ENCODE measurements around the gene C14orf119. TPM values are rescaled to one million over a fixed set of nuclear protein-coding genes. Genes with fewer than 3 reads are reported as not detected.
A peak's percentile ranks its signal among the peaks of the same experiment; 100 is the strongest.

The C14orf119 gene
- total and polyA plus RNA-seq, 12 donors = 23.9 to 206 (median 51.8) TPM

GRCh38 chr14:23091294-23092225, 3.7 kb upstream of the C14orf119 start:
- Histone ChIP-seq H3K27ac (no peak overlapping the region), H3K9me3 (replicated peaks in 1 of 3) (no peaks in the 10 kb centered on the region), H3K27me3 (no peaks in the 10 kb centered on the region), H3K4me1 (replicated peaks in 1 of 2) (peaks cover 16 to 26% of the 10 kb centered on the region in 2 donors), H3K36me3 (replicated peaks in 1 of 2) (peaks cover 0 to 66% of the 10 kb centered on the region in 2 donors), H3K4me3 (no peak overlapping the region)
- 81 to 85% (median 82%) methylated on average over 12 of the region's 12 CpGs for WGBS, 4 donors
- DNase-seq = no peak
- TF ChIP-seq, protein P1, sequence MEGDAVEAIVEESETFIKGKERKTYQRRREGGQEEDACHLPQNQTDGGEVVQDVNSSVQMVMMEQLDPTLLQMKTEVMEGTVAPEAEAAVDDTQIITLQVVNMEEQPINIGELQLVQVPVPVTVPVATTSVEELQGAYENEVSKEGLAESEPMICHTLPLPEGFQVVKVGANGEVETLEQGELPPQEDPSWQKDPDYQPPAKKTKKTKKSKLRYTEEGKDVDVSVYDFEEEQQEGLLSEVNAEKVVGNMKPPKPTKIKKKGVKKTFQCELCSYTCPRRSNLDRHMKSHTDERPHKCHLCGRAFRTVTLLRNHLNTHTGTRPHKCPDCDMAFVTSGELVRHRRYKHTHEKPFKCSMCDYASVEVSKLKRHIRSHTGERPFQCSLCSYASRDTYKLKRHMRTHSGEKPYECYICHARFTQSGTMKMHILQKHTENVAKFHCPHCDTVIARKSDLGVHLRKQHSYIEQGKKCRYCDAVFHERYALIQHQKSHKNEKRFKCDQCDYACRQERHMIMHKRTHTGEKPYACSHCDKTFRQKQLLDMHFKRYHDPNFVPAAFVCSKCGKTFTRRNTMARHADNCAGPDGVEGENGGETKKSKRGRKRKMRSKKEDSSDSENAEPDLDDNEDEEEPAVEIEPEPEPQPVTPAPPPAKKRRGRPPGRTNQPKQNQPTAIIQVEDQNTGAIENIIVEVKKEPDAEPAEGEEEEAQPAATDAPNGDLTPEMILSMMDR (IDR thresholded peaks at IDR 0.05) = no peak
- TF ChIP-seq POLR2A (IDR thresholded peaks at IDR 0.05) = no peak
- intact Hi-C loops (cut with DNase I) = no loop called here

DNA sequence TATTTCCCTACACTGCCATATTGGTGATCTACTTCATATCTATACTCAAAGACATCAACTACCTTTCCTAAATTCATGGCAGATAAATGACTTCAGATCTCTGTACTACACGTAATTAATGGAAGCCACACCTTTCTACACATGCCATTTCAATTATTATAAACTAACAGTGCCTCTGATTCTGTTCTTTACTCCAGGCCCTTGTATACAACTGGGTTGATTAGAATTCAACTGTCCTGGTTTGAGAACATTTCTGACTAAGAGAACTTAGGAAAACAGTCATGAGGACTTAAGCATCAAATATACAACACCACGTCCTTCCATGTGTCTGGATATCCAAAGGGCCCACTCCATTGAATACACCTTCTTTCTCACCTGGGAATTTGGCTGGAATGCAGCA, 2.2 kb upstream of the C14orf119 start:
- DNase-seq = no peak
- Histone ChIP-seq H3K9me3 (replicated peaks in 1 of 3) (no peaks in the 10 kb centered on the region), H3K4me3 (peak overlapping the region in 1 of 4 donors; percentile 65), H3K4me1 (replicated peaks in 1 of 2) (peaks cover 23 to 39% of the 10 kb centered on the region in 2 donors), H3K27me3 (no peaks in the 10 kb centered on the region), H3K27ac (no peak overlapping the region), H3K36me3 (replicated peaks in 1 of 2) (peaks cover 0 to 58% of the 10 kb centered on the region in 2 donors)
- WGBS, 4 donors = 70 to 81% (median 78%) methylated on average over 2 of the region's 2 CpGs
- intact Hi-C loops (cut with DNase I) = no loop called here
- no peak for TF ChIP-seq POLR2A (IDR thresholded peaks at IDR 0.05)
- TF ChIP-seq, protein P1 (IDR thresholded peaks at IDR 0.05) = no peak

- Histone ChIP-seq H3K4me1 (replicated peaks in 1 of 2) (peaks cover 23 to 42% of the 10 kb centered on the region in 2 donors), H3K9me3 (replicated peaks in 1 of 3) (no peaks in the 10 kb centered on the region), H3K4me3 (peak overlapping the region in 1 of 4 donors; percentile 65), H3K27ac (no peak overlapping the region), H3K27me3 (no peaks in the 10 kb centered on the region), H3K36me3 (replicated peaks in 1 of 2) (peaks cover 0 to 58% of the 10 kb centered on the region in 2 donors)
- 68 to 72% (median 71%) methylated on average over 2 of the region's 2 CpGs for WGBS, 4 donors
- intact Hi-C loops (cut with DNase I) = no loop called here
- TF ChIP-seq POLR2A (IDR thresholded peaks at IDR 0.05) = no peak
- TF ChIP-seq, protein P1 (IDR thresholded peaks at IDR 0.05) = no peak
- DNase-seq = no peak
These were observed 1.8 kb upstream of the C14orf119 start for GRCh38 chr14:23093526-23093925.

- Histone ChIP-seq H3K27ac (peak overlapping the region in 4 of 5 donors; percentile 92 to 99 (median 96)), H3K36me3 (replicated peaks in 1 of 2) (peaks cover 0 to 58% of the 10 kb centered on the region in 2 donors), H3K27me3 (no peaks in the 10 kb centered on the region), H3K4me3 (peak overlapping the region; percentile 26 to 90 (median 74)), H3K4me1 (replicated peaks in 1 of 2) (peaks cover 25 to 48% of the 10 kb centered on the region in 2 donors), H3K9me3 (replicated peaks in 1 of 3) (no peaks in the 10 kb centered on the region)
- 0 to 2% (median 0%) methylated on average over 14 of the region's 14 CpGs for WGBS, 4 donors
- TF ChIP-seq POLR2A (IDR thresholded peaks at IDR 0.05) = no peak
- TF ChIP-seq, protein P1 (IDR thresholded peaks at IDR 0.05) = no peak
- intact Hi-C loops (cut with DNase I) = no loop called here
- no peak for DNase-seq
These were observed 1.2 kb upstream of the C14orf119 start for GRCh38 chr14:23093991-23094665.

Measured in adrenal gland (tissue), 12 donors.